ENCODE data around the gene SMARCA4. TPM values are rescaled to one million over a fixed set of nuclear protein-coding genes. Genes with fewer than 3 reads are reported as not detected.

The SMARCA4 gene
- total and polyA plus RNA-seq, 7 experiments from 2014 or later, result 11.8 to 126 (median 102) TPM

DNA sequence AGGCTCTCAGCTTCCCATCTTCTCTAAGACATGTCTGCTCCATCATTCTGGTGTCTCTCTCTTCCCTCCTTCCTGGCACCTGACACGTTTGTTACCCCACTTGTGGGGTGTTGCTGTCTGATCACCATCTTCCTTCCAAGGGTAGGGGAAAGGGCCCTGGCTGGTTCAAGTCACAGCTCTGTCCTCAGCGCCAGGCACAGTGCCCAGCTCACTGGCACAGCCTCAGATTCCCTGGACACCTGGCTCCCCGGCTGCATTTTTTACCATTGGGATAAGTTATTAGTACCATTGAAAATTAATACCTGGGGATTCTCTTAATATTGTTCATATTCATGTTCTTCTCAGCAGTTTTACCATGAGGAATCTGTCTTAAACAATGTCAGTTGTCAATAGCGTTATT lies 77.7 kb downstream of the SMARCA4 start:
- no peak for DNase-seq
- no peak overlapping the region for H3K4me3 ChIP-seq (ENCODE audit: low read length)
- H3K4me1 ChIP-seq (ENCODE audit: control insufficient read depth in 2 of 2, insufficient read depth in 2 of 2, low read length in 2 of 2), result no peaks in the 10 kb centered on the region
- H3K36me3 ChIP-seq (ENCODE audit: control insufficient read depth in 2 of 3, insufficient read depth in 3 of 3, low read length in 3 of 3), result peaks cover 4 to 72% (median 17%) of the 10 kb centered on the region in 3 experiments
- CTCF ChIA-PET, result interaction anchor here (2.1 kb wide), 1 partner anchor 91 kb away, joined by 7 read pairs; no protein-coding TSS in a partner anchor
- H3K27ac Mint-ChIP-seq, result peak overlapping the region in 1 of 9 donors; percentile 49
- no peak overlapping the region for H3K27ac ChIP-seq (ENCODE audit: low read depth, low read length)
- no peak overlapping the region for H3K4me3 Mint-ChIP-seq
- ATAC-seq, result no peak
- no peaks in the 10 kb centered on the region for H3K27me3 Mint-ChIP-seq
- H3K9me3 ChIP-seq (ENCODE audit: control insufficient read depth in 2 of 3, low read length in 3 of 3), result no peaks in the 10 kb centered on the region
- H3K27me3 ChIP-seq (ENCODE audit: control insufficient read depth in 2 of 2, insufficient read depth in 2 of 2, low read length in 2 of 2), result no peaks in the 10 kb centered on the region
- peaks cover 3 to 9% (median 5%) of the 10 kb centered on the region in 7 donors for H3K4me1 Mint-ChIP-seq
- POLR2A ChIA-PET, result interaction anchor here (0.9 kb wide), 1 partner anchor 47 kb away, joined by 7 read pairs; no protein-coding TSS in a partner anchor
- H3K9me3 Mint-ChIP-seq, result no peaks in the 10 kb centered on the region
- intact Hi-C loops (cut with micrococcal nuclease), result loop anchor here in 1 of 2 donors (5.0 kb wide), 2 partner anchors 101 to 164 kb away; no protein-coding TSS in a partner anchor
- peaks cover 0 to 40% (median 9%) of the 10 kb centered on the region in 5 donors for H3K36me3 Mint-ChIP-seq

DNA sequence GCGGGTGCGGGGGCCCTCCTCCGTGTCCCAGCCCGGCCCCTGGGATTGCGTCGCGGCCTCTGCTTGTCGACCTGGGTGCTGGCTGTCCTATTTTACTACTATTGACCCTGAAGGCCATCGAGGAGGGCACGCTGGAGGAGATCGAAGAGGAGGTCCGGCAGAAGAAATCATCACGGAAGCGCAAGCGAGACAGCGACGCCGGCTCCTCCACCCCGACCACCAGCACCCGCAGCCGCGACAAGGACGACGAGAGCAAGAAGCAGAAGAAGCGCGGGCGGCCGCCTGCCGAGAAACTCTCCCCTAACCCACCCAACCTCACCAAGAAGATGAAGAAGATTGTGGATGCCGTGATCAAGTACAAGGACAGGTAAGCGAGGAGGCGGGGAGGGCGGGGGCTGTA lies 80.4 kb downstream of the SMARCA4 start:
- H3K4me1 Mint-ChIP-seq, result peaks cover 0 to 4% (median under 1%) of the 10 kb centered on the region in 7 donors
- intact Hi-C loops (cut with micrococcal nuclease), result no loop called here
- no peaks in the 10 kb centered on the region for H3K27me3 Mint-ChIP-seq
- Histone ChIP-seq H3K27me3 (ENCODE audit: control insufficient read depth in 2 of 2, insufficient read depth in 2 of 2, low read length in 2 of 2) (no peaks in the 10 kb centered on the region), H3K4me1 (ENCODE audit: control insufficient read depth in 2 of 2, insufficient read depth in 2 of 2, low read length in 2 of 2) (no peaks in the 10 kb centered on the region), H3K9me3 (ENCODE audit: control insufficient read depth in 2 of 3, low read length in 3 of 3) (no peaks in the 10 kb centered on the region), H3K36me3 (ENCODE audit: control insufficient read depth in 2 of 3, insufficient read depth in 3 of 3, low read length in 3 of 3) (peaks cover 4 to 58% (median 8%) of the 10 kb centered on the region in 3 experiments), H3K4me3 (ENCODE audit: low read length) (no peak overlapping the region), H3K27ac (ENCODE audit: low read depth, low read length) (no peak overlapping the region)
- no peak for DNase-seq
- H3K36me3 Mint-ChIP-seq, result peaks cover 0 to 37% (median 5%) of the 10 kb centered on the region in 5 donors
- CTCF ChIA-PET, result interaction anchor here (0.6 to 0.7 kb wide), 2 partner anchors 441 to 1835 kb away, joined by 3 read pairs; no protein-coding TSS in a partner anchor
- H3K4me3 Mint-ChIP-seq, result no peak overlapping the region
- no peak overlapping the region for H3K27ac Mint-ChIP-seq
- no peaks in the 10 kb centered on the region for H3K9me3 Mint-ChIP-seq
- POLR2A ChIA-PET, result no interaction called here
- ATAC-seq, result no peak

DNA sequence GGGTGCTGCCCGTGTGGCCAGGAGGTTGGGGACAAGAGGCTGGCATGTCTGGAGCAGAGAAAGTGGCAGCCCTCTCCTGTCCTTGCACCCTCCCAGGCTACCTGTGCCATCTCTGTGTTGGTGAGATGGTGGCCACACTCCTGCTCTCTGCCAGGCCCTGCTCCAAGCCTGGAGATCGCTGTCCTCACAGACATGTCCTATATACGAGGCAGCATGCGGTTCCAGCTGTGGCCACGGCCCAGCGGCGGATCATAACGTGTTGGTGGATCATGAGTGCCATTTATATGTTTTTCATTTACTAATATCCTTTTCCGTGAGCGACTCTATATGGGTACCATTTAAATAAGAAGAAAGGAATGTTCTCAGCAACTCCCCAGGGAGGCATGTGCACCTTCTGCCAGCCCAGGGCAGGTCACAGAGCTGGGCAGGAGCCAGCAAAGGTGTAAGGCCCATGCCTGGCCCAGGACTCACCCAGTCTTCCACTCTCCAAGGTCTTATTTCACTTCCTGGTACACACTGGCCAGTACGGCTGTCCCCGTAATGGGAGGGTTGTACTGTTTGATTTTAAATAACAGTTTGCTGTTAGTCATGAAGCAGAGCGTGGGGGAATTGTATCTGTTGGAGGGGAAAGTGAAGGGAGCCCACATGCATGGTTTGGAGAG lies 81.3 kb downstream of the SMARCA4 start:
- H3K9me3 ChIP-seq (ENCODE audit: control insufficient read depth in 2 of 3, low read length in 3 of 3), result no peaks in the 10 kb centered on the region
- H3K27me3 ChIP-seq (ENCODE audit: control insufficient read depth in 2 of 2, insufficient read depth in 2 of 2, low read length in 2 of 2), result no peaks in the 10 kb centered on the region
- H3K4me3 ChIP-seq (ENCODE audit: low read length), result no peak overlapping the region
- no peaks in the 10 kb centered on the region for H3K4me1 ChIP-seq (ENCODE audit: control insufficient read depth in 2 of 2, insufficient read depth in 2 of 2, low read length in 2 of 2)
- H3K9me3 Mint-ChIP-seq, result no peaks in the 10 kb centered on the region
- POLR2A ChIA-PET, result no interaction called here
- H3K4me3 Mint-ChIP-seq, result no peak overlapping the region
- intact Hi-C loops (cut with micrococcal nuclease), result no loop called here
- no peak for DNase-seq
- no peak overlapping the region for H3K27ac ChIP-seq (ENCODE audit: low read depth, low read length)
- H3K4me1 Mint-ChIP-seq, result peaks cover 0 to 7% (median 3%) of the 10 kb centered on the region in 7 donors
- H3K27ac Mint-ChIP-seq, result no peak overlapping the region
- no peaks in the 10 kb centered on the region for H3K27me3 Mint-ChIP-seq
- CTCF ChIA-PET, result no interaction called here
- peaks cover 4 to 50% (median 5%) of the 10 kb centered on the region in 3 experiments for H3K36me3 ChIP-seq (ENCODE audit: control insufficient read depth in 2 of 3, insufficient read depth in 3 of 3, low read length in 3 of 3)
- peaks cover 0 to 41% (median 5%) of the 10 kb centered on the region in 5 donors for H3K36me3 Mint-ChIP-seq
- ATAC-seq, result no peak

GRCh38 chr19:11044431-11044830 lies 83.6 kb downstream of the SMARCA4 start:
- Mint-ChIP-seq H3K27me3 (no peaks in the 10 kb centered on the region), H3K27ac (peak overlapping the region in 3 of 9 donors; percentile 30 to 59 (median 55)), H3K4me3 (no peak overlapping the region), H3K36me3 (peaks cover 0 to 31% (median 4%) of the 10 kb centered on the region in 5 donors), H3K9me3 (no peaks in the 10 kb centered on the region), H3K4me1 (peaks cover 12 to 27% (median 19%) of the 10 kb centered on the region in 7 donors)
- ChIA-PET POLR2A (no interaction called here), CTCF (interaction anchor here (1.6 kb wide), 1 partner anchor 9 kb away, joined by 5 read pairs; no protein-coding TSS in a partner anchor)
- no peak for ATAC-seq
- no peak overlapping the region for H3K27ac ChIP-seq (ENCODE audit: low read depth, low read length)
- DNase-seq, result no peak
- intact Hi-C loops (cut with micrococcal nuclease), result no loop called here
- no peaks in the 10 kb centered on the region for H3K9me3 ChIP-seq (ENCODE audit: control insufficient read depth in 2 of 3, low read length in 3 of 3)
- no peak overlapping the region for H3K4me3 ChIP-seq (ENCODE audit: low read length)
- no peaks in the 10 kb centered on the region for H3K27me3 ChIP-seq (ENCODE audit: control insufficient read depth in 2 of 2, insufficient read depth in 2 of 2, low read length in 2 of 2)
- peaks cover 0 to 31% (median 5%) of the 10 kb centered on the region in 3 experiments for H3K36me3 ChIP-seq (ENCODE audit: control insufficient read depth in 2 of 3, insufficient read depth in 3 of 3, low read length in 3 of 3)
- peaks cover 11 to 12% of the 10 kb centered on the region in 2 donors for H3K4me1 ChIP-seq (ENCODE audit: control insufficient read depth in 2 of 2, insufficient read depth in 2 of 2, low read length in 2 of 2)

DNA sequence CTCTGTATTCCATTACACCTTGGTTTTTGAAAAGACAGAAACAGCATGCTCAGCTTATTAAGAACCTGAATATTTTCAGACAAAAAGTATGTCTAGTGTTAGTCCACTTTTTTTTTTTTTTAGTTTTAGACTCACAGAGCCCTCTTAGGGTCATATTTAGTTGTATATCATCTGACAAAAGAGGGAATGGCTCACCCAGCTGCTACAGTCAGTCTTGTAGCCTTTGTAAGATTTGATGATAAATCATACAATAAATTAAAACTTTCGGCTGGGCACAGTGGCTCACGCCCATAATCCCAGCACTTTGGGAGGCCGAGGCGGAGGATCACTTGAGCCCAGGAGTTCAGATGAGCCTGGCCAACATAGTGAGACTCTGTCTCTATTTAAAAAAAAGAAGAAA lies 84.7 kb downstream of the SMARCA4 start:
- peaks cover 0 to 31% (median 5%) of the 10 kb centered on the region in 3 experiments for H3K36me3 ChIP-seq (ENCODE audit: control insufficient read depth in 2 of 3, insufficient read depth in 3 of 3, low read length in 3 of 3)
- H3K27ac ChIP-seq (ENCODE audit: low read depth, low read length), result no peak overlapping the region
- no peaks in the 10 kb centered on the region for H3K27me3 Mint-ChIP-seq
- peaks cover 22 to 23% of the 10 kb centered on the region in 2 donors for H3K4me1 ChIP-seq (ENCODE audit: control insufficient read depth in 2 of 2, insufficient read depth in 2 of 2, low read length in 2 of 2)
- ChIA-PET POLR2A (interaction anchor here (0.6 kb wide), 1 partner anchor 1695 kb away, joined by 4 read pairs; no protein-coding TSS in a partner anchor), CTCF (interaction anchor here (0.6 to 1.6 kb wide), 2 partner anchors 10 to 436 kb away, joined by 3 to 5 read pairs; no protein-coding TSS in a partner anchor)
- no peak overlapping the region for H3K4me3 Mint-ChIP-seq
- no peaks in the 10 kb centered on the region for H3K27me3 ChIP-seq (ENCODE audit: control insufficient read depth in 2 of 2, insufficient read depth in 2 of 2, low read length in 2 of 2)
- intact Hi-C loops (cut with micrococcal nuclease), result no loop called here
- DNase-seq (no peak), ATAC-seq (no peak)
- H3K9me3 ChIP-seq (ENCODE audit: control insufficient read depth in 2 of 3, low read length in 3 of 3), result no peaks in the 10 kb centered on the region
- H3K36me3 Mint-ChIP-seq, result peaks cover 0 to 31% (median 4%) of the 10 kb centered on the region in 5 donors
- H3K9me3 Mint-ChIP-seq, result no peaks in the 10 kb centered on the region
- no peak overlapping the region for H3K4me3 ChIP-seq (ENCODE audit: low read length)
- H3K4me1 Mint-ChIP-seq, result peaks cover 14 to 38% (median 31%) of the 10 kb centered on the region in 7 donors
- H3K27ac Mint-ChIP-seq, result peak overlapping the region in 5 of 9 donors; percentile 42 to 73 (median 54)

DNA sequence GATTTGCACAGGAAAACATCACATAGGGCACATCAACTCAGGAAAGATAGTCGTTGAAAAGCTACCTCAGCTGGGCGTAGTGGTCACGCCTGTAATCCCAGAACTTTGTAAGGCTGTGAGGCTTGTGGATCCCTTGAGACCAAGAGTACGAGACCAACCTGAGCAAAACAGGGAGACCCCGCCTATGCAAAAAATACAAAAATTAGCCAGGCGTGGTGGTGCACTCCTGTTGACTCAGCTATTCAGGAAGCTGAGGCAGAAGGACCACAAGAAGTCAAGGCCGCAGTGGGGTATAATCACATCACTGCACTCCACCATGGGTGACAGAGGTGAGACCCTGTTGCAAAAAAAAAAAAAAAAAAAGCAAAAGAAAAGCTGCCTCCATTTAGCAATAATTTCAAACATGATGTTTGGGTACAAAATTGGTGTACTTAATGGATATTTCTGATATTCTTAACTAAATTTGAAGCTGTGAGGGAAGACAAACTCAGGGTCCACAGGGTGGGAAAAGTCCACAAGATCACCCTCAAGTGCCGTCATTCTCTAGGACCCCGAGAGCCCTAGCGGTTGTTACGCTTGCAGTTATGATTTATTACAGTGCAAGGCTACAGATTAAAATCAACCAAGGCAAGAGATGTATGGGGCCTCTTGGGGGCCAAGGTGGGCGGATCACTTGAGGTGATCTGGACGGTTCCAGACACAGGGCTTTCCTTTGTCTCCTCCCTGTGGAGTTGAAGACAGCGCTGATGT lies 86.0 kb downstream of the SMARCA4 start:
- Histone ChIP-seq H3K27me3 (ENCODE audit: control insufficient read depth in 2 of 2, insufficient read depth in 2 of 2, low read length in 2 of 2) (no peaks in the 10 kb centered on the region), H3K4me3 (ENCODE audit: low read length) (no peak overlapping the region), H3K27ac (ENCODE audit: low read depth, low read length) (peak overlapping the region; percentile 7), H3K36me3 (ENCODE audit: control insufficient read depth in 2 of 3, insufficient read depth in 3 of 3, low read length in 3 of 3) (peaks cover 0 to 21% (median under 1%) of the 10 kb centered on the region in 3 experiments), H3K9me3 (ENCODE audit: control insufficient read depth in 2 of 3, low read length in 3 of 3) (no peaks in the 10 kb centered on the region), H3K4me1 (ENCODE audit: control insufficient read depth in 2 of 2, insufficient read depth in 2 of 2, low read length in 2 of 2) (peaks cover 29 to 34% of the 10 kb centered on the region in 2 donors)
- Mint-ChIP-seq H3K9me3 (no peaks in the 10 kb centered on the region), H3K36me3 (peaks cover 0 to 26% (median 4%) of the 10 kb centered on the region in 5 donors), H3K4me3 (no peak overlapping the region), H3K4me1 (peaks cover 19 to 47% (median 40%) of the 10 kb centered on the region in 7 donors), H3K27ac (peak overlapping the region in 8 of 9 donors; percentile 24 to 75 (median 58)), H3K27me3 (no peaks in the 10 kb centered on the region)
- intact Hi-C loops (cut with micrococcal nuclease), result no loop called here
- POLR2A ChIA-PET, result no interaction called here
- ATAC-seq (no peak), DNase-seq (no peak)
- CTCF ChIA-PET, result no interaction called here

Data from naive thymus-derived CD4-positive, alpha-beta T cell (primary cell).